CD14-positive monocyte (primary cell): ENCODE results near the gene MRPS34. TPM values are rescaled to one million over a fixed set of nuclear protein-coding genes. Genes with fewer than 3 reads are reported as not detected.

Experiments used
- DNase-seq, 3 donors: peaks; one replicate each; pipeline ENCODE4 v3.0.0-alpha.2; 2011 to 2022
- H2AFZ ChIP-seq: 2 replicates; pipeline ENCODE4 v1.6.0; 2012; ENCODE audit warnings: mild to moderate bottlenecking, low read depth, low read length, inconsistent platforms; ENCODE audit not compliant: insufficient read depth, poor library complexity, severe bottlenecking
- H3K27ac ChIP-seq, 2 donors: 1 replicate in 1 of 2; 2 replicates in 1 of 2; pipeline ENCODE4 v1.5.1; 2012 to 2013; ENCODE audit warnings: low read length in 2 of 2, control low read depth in 1 of 2, inconsistent platforms in 1 of 2, low read depth in 1 of 2, mild to moderate bottlenecking in 1 of 2
- H3K27me3 ChIP-seq, 2 donors: one replicate each; pipeline versions ENCODE4 v1.6.0 to v1.6.1; 2011 to 2013; ENCODE audit warnings: low read length in 2 of 2; ENCODE audit not compliant: control insufficient read depth in 2 of 2, insufficient read depth in 2 of 2
- H3K36me3 ChIP-seq, 2 donors: replicated peaks in 1 of 2; 1 replicate in 1 of 2; 2 replicates in 1 of 2; pipeline versions ENCODE4 v1.5.1 to v1.6.1; 2012 to 2013; ENCODE audit warnings: low read length in 2 of 2, control low read depth in 1 of 2, inconsistent platforms in 1 of 2, mild to moderate bottlenecking in 1 of 2; ENCODE audit not compliant: insufficient read depth in 2 of 2, control insufficient read depth in 1 of 2
- H3K4me1 ChIP-seq, 2 donors: 1 replicate in 1 of 2; 2 replicates in 1 of 2; pipeline versions ENCODE4 v1.5.1 to v1.6.1; 2012 to 2013; ENCODE audit warnings: low read length in 2 of 2, control low read depth in 1 of 2, inconsistent platforms in 1 of 2, mild to moderate bottlenecking in 1 of 2, moderate library complexity in 1 of 2; ENCODE audit not compliant: insufficient read depth in 2 of 2, control insufficient read depth in 1 of 2
- H3K4me2 ChIP-seq: replicated peaks from 2 replicates; pipeline ENCODE3; 2012; ENCODE audit warnings: low read length, moderate library complexity, mild to moderate bottlenecking; ENCODE audit not compliant: poor library complexity, severe bottlenecking; ENCODE audit errors: extremely low read depth
- H3K4me3 ChIP-seq, 3 experiments: fragments of 200-600 bp in 1 of 3; sonication (generic) in 1 of 3; replicated peaks in 1 of 3; 1 replicate in 2 of 3; 2 replicates in 1 of 3; pipeline ENCODE4 v1.5.1; 2011 to 2013; ENCODE audit warnings: low read length in 3 of 3, mild to moderate bottlenecking in 3 of 3, control low read depth in 2 of 3, low read depth in 2 of 3, inconsistent platforms in 1 of 3, moderate library complexity in 1 of 3
- H3K79me2 ChIP-seq: 2 replicates; pipeline ENCODE4 v1.6.0; 2012; ENCODE audit warnings: mild to moderate bottlenecking, control low read depth, inconsistent platforms, low read length, moderate library complexity; ENCODE audit not compliant: insufficient read depth
- H3K9ac ChIP-seq: 2 replicates; pipeline ENCODE4 v1.6.0; 2017; ENCODE audit warnings: low read length, mild to moderate bottlenecking; ENCODE audit not compliant: insufficient read depth, poor library complexity, severe bottlenecking
- H3K9me3 ChIP-seq, 2 donors: replicated peaks in 1 of 2; 1 replicate in 1 of 2; 2 replicates in 1 of 2; pipeline versions ENCODE4 v1.5.1 to v1.6.1; 2012 to 2013; ENCODE audit warnings: low read length in 2 of 2, control low read depth in 1 of 2; ENCODE audit not compliant: control insufficient read depth in 1 of 2, insufficient read depth in 1 of 2
- H4K20me1 ChIP-seq: 2 replicates; pipeline ENCODE4 v1.6.0; 2012; ENCODE audit warnings: mild to moderate bottlenecking, low read length, control low read depth, moderate library complexity; ENCODE audit not compliant: insufficient read depth
- H3K27ac Mint-ChIP-seq, 7 donors: one replicate each; pipeline ENCODE4 v1.8.0; 2020; ENCODE audit warnings: mild to moderate bottlenecking in 7 of 7, mixed read lengths in 7 of 7, moderate library complexity in 6 of 7, inconsistent platforms in 2 of 7
- H3K27me3 Mint-ChIP-seq, 3 donors: one replicate each; pipeline ENCODE4 v1.8.0; 2021 to 2022; ENCODE audit warnings: low read depth in 3 of 3, mild to moderate bottlenecking in 3 of 3, mixed read lengths in 3 of 3, moderate library complexity in 3 of 3, inconsistent platforms in 1 of 3
- H3K36me3 Mint-ChIP-seq, 2 donors: one replicate each; pipeline ENCODE4 v1.8.0; 2020; ENCODE audit warnings: mixed read lengths in 2 of 2, inconsistent platforms in 1 of 2, mild to moderate bottlenecking in 1 of 2
- H3K4me1 Mint-ChIP-seq: one replicate; pipeline ENCODE4 v1.8.0; 2020; ENCODE audit warnings: mild to moderate bottlenecking, mixed read lengths
- H3K4me3 Mint-ChIP-seq, 2 donors: one replicate each; pipeline ENCODE4 v1.8.0; 2020; ENCODE audit warnings: mild to moderate bottlenecking in 2 of 2, mixed read lengths in 2 of 2, moderate library complexity in 1 of 2
- H3K9me3 Mint-ChIP-seq, 7 donors: one replicate each; pipeline ENCODE4 v1.8.0; 2020 to 2022; ENCODE audit warnings: mixed read lengths in 7 of 7, mild to moderate bottlenecking in 6 of 7, moderate library complexity in 6 of 7, inconsistent platforms in 2 of 7
- WGBS: methylation state at CpG from one replicate; pipeline ENCODE4 v1.1.5; 2013; ENCODE audit warnings: missing lambda C conversion rate; ENCODE audit not compliant: insufficient coverage; 5-methylcytosine and 5-hydroxymethylcytosine counted together
- intact Hi-C, 2 donors: fragments of 100-400 bp; cut with micrococcal nuclease; formaldehyde crosslinking; loops; one replicate each; pipeline versions ENCODE4 v1.15.0 to v1.15.1; 2023
- polyA plus RNA-seq, 3 donors: library from polyadenylated mRNA; depleted of rRNA in 1 of 3; unstranded in 2 of 3; stranded (reverse) in 1 of 3; fragments of 300-500 nt in 2 of 3; fragments of >200 nt in 1 of 3; fragmentation: Illumina TruSeq in 2 of 3; gene quantifications; 1 replicate in 2 of 3; 2 replicates in 1 of 3; pipeline ENCODE4 v1.2.3, GENCODE V29; 2012 to 2021
- TF ChIP-seq, protein P1 (sequence below): fragments of 200-600 bp; IDR thresholded peaks from one replicate; pipeline ENCODE4 v1.8.0; 2022; ENCODE audit warnings: antibody characterized with exemption, mild to moderate bottlenecking

MRPS34 gene
- polyA plus RNA-seq, 3 donors: 34.5 to 137 (median 109) TPM

DNA sequence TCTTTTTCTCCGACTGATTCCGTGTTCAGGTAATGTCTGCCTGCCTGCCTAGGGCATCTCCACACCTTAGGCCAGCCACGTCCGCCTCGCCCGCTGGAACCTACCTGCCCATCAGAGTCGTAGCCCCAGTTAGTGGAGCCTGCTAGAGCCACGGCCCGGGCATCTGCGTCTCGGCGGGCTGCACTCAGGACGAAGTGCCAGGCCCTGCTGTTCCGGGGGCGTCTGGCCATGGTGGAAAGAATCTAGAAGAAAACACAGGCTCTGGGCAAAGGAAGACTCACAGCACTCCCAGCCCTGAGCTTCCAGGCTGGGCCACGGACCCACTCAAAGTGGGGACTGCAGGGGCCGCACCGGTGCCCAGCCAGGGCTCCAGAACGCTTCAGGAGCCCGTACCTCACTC, 8.3 kb upstream of the MRPS34 start:
- H3K27ac Mint-ChIP-seq: peak overlapping the region; percentile 80 to 93 (median 86)
- intact Hi-C loops: loop anchor here (5.0 to 10.0 kb wide), 4 partner anchors 46 to 356 kb away; partner anchors contain the start of genes FAHD1 (in 1 of the 2), HAGH (in 1 of the 2), MAPK8IP3 (in 1 of the 2) and NTHL1 (in 1 of the 2)
- H3K4me3 Mint-ChIP-seq: peak overlapping the region; percentile 85 to 91
- DNase-seq: no peak
- Histone ChIP-seq H3K36me3 (peaks cover 24 to 29% of the 10 kb centered on the region in 2 donors), H3K4me2 (peak overlapping the region; percentile 88), H3K27me3 (no peaks in the 10 kb centered on the region), H3K79me2 (peaks cover 58% of the 10 kb centered on the region), H3K9me3 (no peaks in the 10 kb centered on the region), H2AFZ (no peak overlapping the region), H4K20me1 (peaks cover 73% of the 10 kb centered on the region), H3K9ac (peak overlapping the region; percentile 84), H3K4me3 (peak overlapping the region; percentile 45 to 94 (median 60)), H3K4me1 (peaks cover 25 to 33% of the 10 kb centered on the region in 2 donors), H3K27ac (peak overlapping the region; percentile 52 to 82)
- peaks cover 11 to 45% of the 10 kb centered on the region in 2 donors for H3K36me3 Mint-ChIP-seq
- TF ChIP-seq, protein P1, sequence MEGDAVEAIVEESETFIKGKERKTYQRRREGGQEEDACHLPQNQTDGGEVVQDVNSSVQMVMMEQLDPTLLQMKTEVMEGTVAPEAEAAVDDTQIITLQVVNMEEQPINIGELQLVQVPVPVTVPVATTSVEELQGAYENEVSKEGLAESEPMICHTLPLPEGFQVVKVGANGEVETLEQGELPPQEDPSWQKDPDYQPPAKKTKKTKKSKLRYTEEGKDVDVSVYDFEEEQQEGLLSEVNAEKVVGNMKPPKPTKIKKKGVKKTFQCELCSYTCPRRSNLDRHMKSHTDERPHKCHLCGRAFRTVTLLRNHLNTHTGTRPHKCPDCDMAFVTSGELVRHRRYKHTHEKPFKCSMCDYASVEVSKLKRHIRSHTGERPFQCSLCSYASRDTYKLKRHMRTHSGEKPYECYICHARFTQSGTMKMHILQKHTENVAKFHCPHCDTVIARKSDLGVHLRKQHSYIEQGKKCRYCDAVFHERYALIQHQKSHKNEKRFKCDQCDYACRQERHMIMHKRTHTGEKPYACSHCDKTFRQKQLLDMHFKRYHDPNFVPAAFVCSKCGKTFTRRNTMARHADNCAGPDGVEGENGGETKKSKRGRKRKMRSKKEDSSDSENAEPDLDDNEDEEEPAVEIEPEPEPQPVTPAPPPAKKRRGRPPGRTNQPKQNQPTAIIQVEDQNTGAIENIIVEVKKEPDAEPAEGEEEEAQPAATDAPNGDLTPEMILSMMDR: no peak
- no peaks in the 10 kb centered on the region for H3K27me3 Mint-ChIP-seq
- WGBS: 84% methylated on average over 20 of the region's 20 CpGs
- peaks cover 27% of the 10 kb centered on the region for H3K4me1 Mint-ChIP-seq
- no peaks in the 10 kb centered on the region for H3K9me3 Mint-ChIP-seq

- peaks cover 29 to 31% of the 10 kb centered on the region in 2 donors for H3K36me3 ChIP-seq
- DNase-seq: no peak
- H3K27me3 Mint-ChIP-seq: no peaks in the 10 kb centered on the region
- no peak overlapping the region for H3K9ac ChIP-seq
- intact Hi-C loops: loop anchor here (5.0 to 10.0 kb wide), 4 partner anchors 47 to 356 kb away; partner anchors contain the start of genes FAHD1 (in 1 of the 2), HAGH (in 1 of the 2), MAPK8IP3 (in 1 of the 2) and NTHL1 (in 1 of the 2)
- no peaks in the 10 kb centered on the region for H3K27me3 ChIP-seq
- H3K79me2 ChIP-seq: peaks cover 52% of the 10 kb centered on the region
- H3K27ac ChIP-seq: no peak overlapping the region
- peak overlapping the region; percentile 11 for H3K4me2 ChIP-seq
- H4K20me1 ChIP-seq: peaks cover 74% of the 10 kb centered on the region
- peaks cover 25 to 33% of the 10 kb centered on the region in 2 donors for H3K4me1 ChIP-seq
- H3K27ac Mint-ChIP-seq: no peak overlapping the region
- H3K4me3 ChIP-seq: no peak overlapping the region
- no peaks in the 10 kb centered on the region for H3K9me3 Mint-ChIP-seq
- H3K4me1 Mint-ChIP-seq: peaks cover 27% of the 10 kb centered on the region
- 95% methylated on average over 5 of the region's 6 CpGs for WGBS
- peaks cover 8 to 43% of the 10 kb centered on the region in 2 donors for H3K36me3 Mint-ChIP-seq
- H2AFZ ChIP-seq: no peak overlapping the region
- H3K9me3 ChIP-seq: no peaks in the 10 kb centered on the region
- no peak overlapping the region for H3K4me3 Mint-ChIP-seq
- TF ChIP-seq, protein P1: no peak
Measured at GRCh38 chr16:1780677-1781072, 7.7 kb upstream of the MRPS34 start.
